ENCODE measurements around the gene FAIM2.
"Not testable (repeated sequence)": the region's sequence is repeated elsewhere in the genome, so short reads cannot be mapped to it uniquely, and the experiment has no call there.

The FAIM2 gene

DNA sequence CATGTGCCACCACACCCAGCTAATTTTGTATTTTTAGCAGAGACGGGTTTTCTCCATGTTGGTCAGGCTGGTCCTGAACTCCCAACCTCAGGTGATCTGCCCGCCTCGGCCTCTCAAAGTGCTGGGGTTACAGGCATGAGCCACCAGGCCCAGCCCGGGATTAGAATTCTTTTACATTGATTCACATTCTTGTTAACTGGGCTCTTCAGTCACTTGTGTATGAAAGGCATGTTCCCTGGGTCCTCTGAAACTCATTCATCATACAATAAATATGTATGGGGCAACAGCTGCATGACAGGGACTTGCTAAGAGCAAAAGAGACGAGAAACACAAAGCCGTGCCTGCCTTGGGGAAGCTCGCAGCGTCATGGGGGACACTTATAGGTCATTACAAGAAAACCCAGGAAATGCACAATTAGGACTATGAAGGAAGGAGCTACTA, 31.9 kb downstream of the FAIM2 start:
- not testable (repeated sequence) for H3K9me3 ChIP-seq (ENCODE audit: low read length); H2AFZ ChIP-seq (ENCODE audit: low read depth, low read length); H3K36me3 ChIP-seq (ENCODE audit: insufficient read depth, low read length); H3K27me3 ChIP-seq (ENCODE audit: insufficient read depth, low read length); H3K4me3 ChIP-seq (ENCODE audit: low read length)
- peaks cover 12% of the 10 kb centered on the region for H3K4me1 ChIP-seq (ENCODE audit: insufficient read depth, low read length)

DNA sequence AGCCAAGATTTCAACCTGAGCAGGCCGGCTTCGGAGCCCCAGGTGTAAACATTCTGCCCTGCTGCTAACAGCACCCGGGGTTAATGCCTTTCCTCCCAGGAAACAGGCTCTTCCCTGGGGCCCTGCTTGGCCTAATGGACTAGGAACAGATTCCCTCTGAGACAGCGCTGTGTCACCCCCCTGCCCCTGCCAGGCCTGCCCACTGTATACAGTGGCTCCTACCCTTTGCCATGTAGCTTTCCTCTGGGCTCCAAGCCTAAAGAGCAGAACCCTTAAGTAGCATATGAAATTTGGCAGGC, 32.5 kb downstream of the FAIM2 start:
- H2AFZ ChIP-seq (ENCODE audit: low read depth, low read length), result no peak overlapping the region
- peaks cover 12% of the 10 kb centered on the region for H3K4me1 ChIP-seq (ENCODE audit: insufficient read depth, low read length)
- no peak overlapping the region for H3K4me3 ChIP-seq (ENCODE audit: low read length)
- no peaks in the 10 kb centered on the region for H3K36me3 ChIP-seq (ENCODE audit: insufficient read depth, low read length)
- H3K27me3 ChIP-seq (ENCODE audit: insufficient read depth, low read length), result peaks cover 4% of the 10 kb centered on the region
- H3K9me3 ChIP-seq (ENCODE audit: low read length), result no peaks in the 10 kb centered on the region

DNA sequence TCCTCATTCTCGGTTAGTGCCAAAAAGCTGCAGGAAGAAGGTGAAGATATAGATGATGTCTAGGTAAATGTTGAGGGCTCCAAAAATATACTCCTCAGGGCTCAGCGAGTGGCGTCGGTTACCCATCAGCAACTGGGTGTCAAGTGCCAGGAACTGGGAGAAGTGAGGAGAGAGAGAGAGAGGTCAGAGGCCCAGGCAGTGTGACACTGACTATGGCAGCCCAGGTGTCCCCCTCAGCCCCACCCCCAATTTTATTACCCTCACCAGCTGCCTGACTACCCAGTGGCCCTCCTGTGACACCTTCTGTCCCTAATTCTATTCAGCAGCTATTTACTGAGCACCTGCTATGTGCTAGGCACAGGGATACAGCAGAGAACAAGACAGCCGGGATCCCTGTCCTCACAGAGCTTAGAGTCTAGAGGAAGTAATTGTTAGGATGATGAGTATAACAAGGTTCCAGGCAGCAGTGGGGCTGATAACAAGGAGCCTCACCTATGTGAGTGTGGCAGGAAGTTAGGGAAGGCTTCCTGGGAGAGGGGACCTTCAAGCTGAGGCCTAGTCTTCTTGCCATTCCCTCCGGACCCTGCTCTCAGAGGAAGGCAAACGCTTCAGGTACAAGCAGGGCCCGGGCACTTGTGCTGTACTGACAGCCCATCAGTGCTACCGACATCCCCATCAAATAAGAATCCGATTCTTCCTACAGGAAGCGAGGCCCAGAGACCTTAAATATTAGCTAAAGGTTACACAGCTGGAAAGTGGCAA, 33.0 kb downstream of the FAIM2 start:
- peaks cover 12% of the 10 kb centered on the region for H3K4me1 ChIP-seq (ENCODE audit: insufficient read depth, low read length)
- H2AFZ ChIP-seq (ENCODE audit: low read depth, low read length), result no peak overlapping the region
- H3K27me3 ChIP-seq (ENCODE audit: insufficient read depth, low read length), result peaks cover 4% of the 10 kb centered on the region
- no peaks in the 10 kb centered on the region for H3K9me3 ChIP-seq (ENCODE audit: low read length)
- no peaks in the 10 kb centered on the region for H3K36me3 ChIP-seq (ENCODE audit: insufficient read depth, low read length)
- no peak overlapping the region for H3K4me3 ChIP-seq (ENCODE audit: low read length)

DNA sequence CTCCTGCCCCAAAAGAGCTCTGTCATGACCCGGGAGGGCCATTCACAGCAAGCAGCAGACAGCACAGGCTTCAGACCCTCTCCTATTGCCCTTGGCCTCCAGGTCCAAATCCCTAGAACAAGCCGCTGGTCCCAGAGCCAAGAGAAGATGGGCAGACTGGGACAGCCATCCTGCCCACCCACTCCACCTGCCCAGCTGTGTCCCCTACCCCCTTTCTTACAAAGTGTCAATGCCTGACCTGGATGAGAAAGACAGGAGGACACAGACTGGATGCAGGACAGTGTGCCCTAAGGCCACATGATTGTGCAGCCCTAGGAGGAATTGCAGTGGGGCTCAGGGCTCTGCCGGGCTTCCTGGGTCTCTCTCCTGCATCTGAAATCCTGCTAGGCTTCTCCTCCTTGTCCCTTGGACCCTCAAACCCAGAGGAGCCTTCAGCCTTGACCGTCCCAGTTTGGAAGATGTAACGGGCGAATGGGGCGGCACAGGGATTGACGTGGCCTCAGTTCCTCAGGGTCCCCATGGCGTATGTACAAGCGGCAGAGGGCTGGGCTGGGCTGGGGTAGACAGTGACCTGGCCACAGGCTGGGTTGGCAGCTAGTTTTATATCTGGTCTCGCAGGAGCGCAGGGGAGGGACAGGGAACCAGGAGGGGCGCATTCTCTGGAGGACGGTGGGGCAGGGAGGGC, 33.7 kb downstream of the FAIM2 start:
- no peaks in the 10 kb centered on the region for H3K36me3 ChIP-seq (ENCODE audit: insufficient read depth, low read length)
- H3K4me3 ChIP-seq (ENCODE audit: low read length), result no peak overlapping the region
- H3K9me3 ChIP-seq (ENCODE audit: low read length), result no peaks in the 10 kb centered on the region
- peaks cover 12% of the 10 kb centered on the region for H3K4me1 ChIP-seq (ENCODE audit: insufficient read depth, low read length)
- no peak overlapping the region for H2AFZ ChIP-seq (ENCODE audit: low read depth, low read length)
- peaks cover 5% of the 10 kb centered on the region for H3K27me3 ChIP-seq (ENCODE audit: insufficient read depth, low read length)

DNA sequence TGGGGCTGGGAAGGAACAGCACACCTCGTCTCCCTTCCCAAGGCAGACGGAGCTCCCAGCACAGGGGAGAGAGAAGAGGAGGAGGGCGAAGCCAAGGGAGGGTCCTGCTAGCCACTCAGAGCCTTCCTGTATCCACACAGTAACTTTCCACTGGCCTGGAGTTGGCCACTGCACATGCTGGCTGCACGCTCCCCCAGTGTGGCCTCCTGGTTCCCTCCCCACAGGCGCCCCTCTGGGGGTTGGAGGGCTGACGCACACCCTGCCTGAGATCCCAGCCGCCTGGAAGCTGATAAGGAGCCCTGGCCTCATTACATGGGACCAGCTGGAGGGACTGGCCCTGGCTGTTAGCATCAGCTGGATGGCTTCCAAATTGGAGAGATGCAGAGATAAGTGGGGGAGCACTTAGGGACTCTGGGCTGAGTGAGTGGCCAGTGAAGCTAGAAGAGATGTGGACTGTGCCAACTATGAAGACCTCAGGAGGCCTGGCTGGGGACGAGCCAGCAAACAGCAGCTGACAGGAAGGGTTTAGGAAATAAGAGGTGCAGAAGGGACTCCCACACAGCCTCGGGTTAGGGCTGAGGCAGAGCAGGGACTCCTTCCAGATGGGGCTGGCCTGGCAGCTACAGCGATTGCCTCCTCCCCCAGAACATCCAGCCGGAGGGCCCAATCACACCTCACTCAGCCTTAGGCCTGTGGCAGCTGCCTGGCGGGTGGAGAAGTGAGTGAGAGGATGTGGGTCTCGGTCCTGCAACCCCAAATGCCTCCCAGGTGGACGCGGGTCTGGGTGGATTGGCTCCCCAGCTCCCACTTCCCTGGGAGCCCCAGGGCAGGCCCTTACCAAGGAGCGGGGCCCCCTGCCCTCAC, 34.5 kb downstream of the FAIM2 start:
- Histone ChIP-seq H3K4me1 (ENCODE audit: insufficient read depth, low read length) (peaks cover 12% of the 10 kb centered on the region), H3K9me3 (ENCODE audit: low read length) (no peaks in the 10 kb centered on the region), H2AFZ (ENCODE audit: low read depth, low read length) (no peak overlapping the region), H3K36me3 (ENCODE audit: insufficient read depth, low read length) (no peaks in the 10 kb centered on the region), H3K4me3 (ENCODE audit: low read length) (no peak overlapping the region), H3K27me3 (ENCODE audit: insufficient read depth, low read length) (peaks cover 11% of the 10 kb centered on the region)

DNA sequence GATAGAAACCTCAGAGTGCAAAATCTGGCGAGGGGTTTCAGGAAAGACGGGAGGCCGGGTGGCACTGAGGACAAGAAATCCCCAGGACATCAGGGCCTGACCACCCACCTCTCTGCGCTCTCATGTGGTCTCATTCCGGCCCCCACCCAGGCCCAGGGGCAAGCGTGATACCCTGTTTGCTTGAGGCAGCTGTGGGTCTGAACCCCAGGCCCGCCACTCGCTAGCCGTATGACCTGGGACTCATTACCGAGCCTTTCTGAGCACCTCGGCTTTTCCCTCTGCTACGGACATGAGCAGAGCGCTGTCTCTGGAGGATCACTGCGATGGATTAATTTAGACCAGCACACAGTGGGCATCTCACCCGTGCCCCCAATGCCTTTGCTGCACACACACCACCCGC, 35.3 kb downstream of the FAIM2 start:
- peaks cover 13% of the 10 kb centered on the region for H3K27me3 ChIP-seq (ENCODE audit: insufficient read depth, low read length)
- H2AFZ ChIP-seq (ENCODE audit: low read depth, low read length), result no peak overlapping the region
- no peaks in the 10 kb centered on the region for H3K36me3 ChIP-seq (ENCODE audit: insufficient read depth, low read length)

DNA sequence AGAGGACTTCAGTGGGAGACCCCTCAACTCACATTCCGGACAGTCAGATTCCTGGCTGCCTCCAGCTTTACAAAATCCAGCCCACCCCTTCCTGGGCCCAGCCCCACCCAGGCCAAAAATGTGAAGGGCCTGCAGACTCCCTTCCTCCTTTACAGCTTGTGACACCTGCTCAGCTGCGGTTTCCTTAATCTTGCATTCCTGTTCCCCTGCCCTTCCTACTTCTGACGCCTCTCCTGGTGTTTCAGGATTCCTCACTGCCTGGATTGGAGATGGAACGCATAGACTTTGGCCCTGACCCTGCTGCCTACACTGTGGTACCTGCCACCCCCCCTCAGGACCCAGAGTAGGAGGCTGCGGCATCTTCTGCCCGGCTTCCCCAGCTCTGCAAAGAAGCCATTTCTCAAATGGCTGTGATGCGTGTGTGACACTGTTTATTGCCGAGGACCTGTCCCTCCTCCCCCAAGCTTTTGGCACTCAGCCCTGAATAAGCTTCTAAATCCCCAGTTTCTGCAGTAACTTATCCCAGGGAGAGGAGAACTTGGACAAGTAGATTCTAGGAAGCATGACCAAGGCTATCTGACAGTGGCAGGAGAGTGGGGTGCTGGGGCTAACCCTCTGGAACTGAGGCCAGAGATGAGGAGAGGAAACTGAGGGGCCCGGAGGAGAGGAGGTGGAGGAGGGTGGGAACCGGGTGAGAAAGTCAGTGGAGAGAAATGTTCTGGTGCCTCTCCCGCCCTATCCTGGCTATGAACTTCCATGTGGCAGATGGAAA, 35.9 kb downstream of the FAIM2 start:
- Histone ChIP-seq H3K36me3 (ENCODE audit: insufficient read depth, low read length) (no peaks in the 10 kb centered on the region), H3K9me3 (ENCODE audit: low read length) (no peaks in the 10 kb centered on the region), H3K27me3 (ENCODE audit: insufficient read depth, low read length) (peaks cover 13% of the 10 kb centered on the region)

More for the DNA sequence above, 35.3 kb downstream of the FAIM2 start:
- Histone ChIP-seq H3K4me3 (ENCODE audit: low read length) (no peak overlapping the region), H3K4me1 (ENCODE audit: insufficient read depth, low read length) (peaks cover 12% of the 10 kb centered on the region), H3K9me3 (ENCODE audit: low read length) (no peaks in the 10 kb centered on the region)

DNA sequence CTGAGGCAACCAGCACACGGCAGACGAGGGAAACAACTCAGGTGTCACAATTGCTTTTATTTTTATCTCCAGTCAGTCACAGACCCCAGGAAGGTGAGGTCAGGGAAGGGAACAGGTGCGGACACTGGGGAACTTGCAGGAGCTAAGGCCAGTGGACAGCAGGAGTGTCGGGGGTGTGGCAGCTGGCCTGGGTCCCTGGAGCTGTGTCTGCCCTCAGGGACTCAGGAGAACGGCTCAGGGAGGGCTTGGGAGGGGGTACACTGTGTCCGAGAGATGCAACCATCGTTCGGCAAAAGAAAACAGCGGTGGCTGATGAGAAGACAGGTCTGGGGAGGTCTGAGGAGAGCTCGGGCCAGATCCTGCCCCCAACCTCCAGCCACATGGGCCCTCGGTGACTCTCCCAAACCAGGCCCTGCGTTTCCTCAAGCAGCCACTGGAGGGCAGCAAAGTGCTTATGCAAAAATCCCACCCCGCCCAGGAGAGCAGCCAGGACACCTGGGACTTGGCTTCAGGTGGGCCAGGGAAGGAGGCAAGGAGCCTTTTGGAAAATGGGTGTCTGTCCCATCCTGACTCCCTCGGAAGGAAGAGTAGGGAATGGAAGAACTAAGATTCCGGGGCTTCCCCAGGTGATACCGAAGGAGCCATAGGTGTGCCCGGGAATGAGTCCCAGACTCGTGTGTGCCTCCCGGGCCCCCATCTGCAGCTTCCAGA, 36.7 kb downstream of the FAIM2 start:
- Histone ChIP-seq H3K4me1 (ENCODE audit: insufficient read depth, low read length) (peaks cover 5% of the 10 kb centered on the region), H3K27me3 (ENCODE audit: insufficient read depth, low read length) (peaks cover 13% of the 10 kb centered on the region), H2AFZ (ENCODE audit: low read depth, low read length) (no peak overlapping the region), H3K36me3 (ENCODE audit: insufficient read depth, low read length) (no peaks in the 10 kb centered on the region), H3K9me3 (ENCODE audit: low read length) (no peaks in the 10 kb centered on the region), H3K4me3 (ENCODE audit: low read length) (no peak overlapping the region)

More for the DNA sequence above, 35.9 kb downstream of the FAIM2 start:
- peaks cover 12% of the 10 kb centered on the region for H3K4me1 ChIP-seq (ENCODE audit: insufficient read depth, low read length)
- no peak overlapping the region for H3K4me3 ChIP-seq (ENCODE audit: low read length)
- H2AFZ ChIP-seq (ENCODE audit: low read depth, low read length), result no peak overlapping the region

DNA sequence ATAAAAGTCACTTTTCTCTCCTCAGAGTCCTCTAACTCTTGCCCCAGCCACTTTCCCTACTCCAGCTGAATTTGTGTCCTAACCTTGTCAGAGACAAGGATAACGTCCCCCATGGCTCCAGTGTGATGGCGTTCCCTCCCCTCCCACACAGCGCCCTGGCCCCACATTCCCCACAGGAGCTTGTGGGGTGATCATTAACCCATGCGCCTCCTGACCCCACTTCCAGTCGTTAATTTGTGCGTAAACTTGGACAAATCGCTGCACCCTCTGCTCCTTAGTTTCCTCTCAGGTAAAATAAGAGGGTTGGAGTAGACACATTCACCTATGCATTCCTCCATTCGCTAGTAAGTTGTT, 37.9 kb downstream of the FAIM2 start:
- no peak overlapping the region for H3K4me3 ChIP-seq (ENCODE audit: low read length)
- H3K27me3 ChIP-seq (ENCODE audit: insufficient read depth, low read length), result peaks cover 13% of the 10 kb centered on the region
- H3K9me3 ChIP-seq (ENCODE audit: low read length), result no peaks in the 10 kb centered on the region
- no peaks in the 10 kb centered on the region for H3K4me1 ChIP-seq (ENCODE audit: insufficient read depth, low read length)
- no peak overlapping the region for H2AFZ ChIP-seq (ENCODE audit: low read depth, low read length)
- H3K36me3 ChIP-seq (ENCODE audit: insufficient read depth, low read length), result no peaks in the 10 kb centered on the region

DNA sequence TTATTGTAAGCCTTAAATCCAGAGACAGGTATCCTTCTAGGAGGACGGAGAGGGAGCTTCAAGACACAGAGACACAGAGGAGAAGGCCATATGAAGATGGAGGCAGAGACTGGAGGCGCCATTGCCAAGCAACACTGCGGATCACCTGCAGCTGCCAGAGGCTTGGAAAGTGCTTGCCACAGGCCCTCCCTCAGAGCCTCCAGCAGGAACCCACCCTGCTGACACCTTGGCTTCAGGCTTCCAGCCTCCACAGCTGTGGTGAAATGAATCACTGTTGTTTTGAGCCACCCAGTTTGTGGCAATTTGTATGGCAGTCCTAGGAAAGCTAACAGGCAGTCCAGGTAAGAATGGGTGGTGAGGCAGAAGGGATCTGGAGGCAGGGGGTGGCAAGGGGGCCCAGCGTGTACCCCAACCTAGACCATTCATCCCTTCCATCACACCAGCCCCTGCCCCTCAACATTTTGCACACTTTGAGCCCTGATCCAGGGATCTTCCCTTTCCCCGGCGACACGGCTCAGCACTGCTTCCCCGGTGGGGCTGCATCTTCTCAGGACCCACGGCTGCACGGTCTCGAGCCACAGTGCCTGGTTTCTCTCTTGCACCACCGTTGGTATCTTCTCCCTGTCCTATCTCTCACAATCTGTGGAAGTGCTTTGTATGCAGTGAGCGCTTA, 38.5 kb downstream of the FAIM2 start:
- peaks cover 13% of the 10 kb centered on the region for H3K27me3 ChIP-seq (ENCODE audit: insufficient read depth, low read length)
- no peaks in the 10 kb centered on the region for H3K9me3 ChIP-seq (ENCODE audit: low read length)
- no peaks in the 10 kb centered on the region for H3K4me1 ChIP-seq (ENCODE audit: insufficient read depth, low read length)
- H3K36me3 ChIP-seq (ENCODE audit: insufficient read depth, low read length), result no peaks in the 10 kb centered on the region
- no peak overlapping the region for H3K4me3 ChIP-seq (ENCODE audit: low read length)
- H2AFZ ChIP-seq (ENCODE audit: low read depth, low read length), result no peak overlapping the region

DNA sequence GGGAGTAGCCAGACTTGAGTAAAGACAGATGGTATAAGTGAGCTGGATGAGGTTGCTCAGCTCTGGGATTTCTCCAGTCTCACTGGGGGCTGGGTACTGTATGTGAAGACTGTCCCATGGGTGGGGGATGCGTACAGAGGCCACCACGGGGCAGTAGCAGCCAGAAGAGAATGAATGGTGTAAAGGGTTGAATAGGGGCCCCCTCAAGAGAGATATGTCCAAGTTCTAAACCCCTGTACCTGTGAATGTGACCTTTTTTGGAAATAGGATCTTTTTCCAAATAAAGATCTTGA, 39.0 kb downstream of the FAIM2 start:
- Histone ChIP-seq H3K4me1 (ENCODE audit: insufficient read depth, low read length) (no peaks in the 10 kb centered on the region), H2AFZ (ENCODE audit: low read depth, low read length) (no peak overlapping the region), H3K9me3 (ENCODE audit: low read length) (no peaks in the 10 kb centered on the region), H3K36me3 (ENCODE audit: insufficient read depth, low read length) (no peaks in the 10 kb centered on the region), H3K4me3 (ENCODE audit: low read length) (no peak overlapping the region), H3K27me3 (ENCODE audit: insufficient read depth, low read length) (peaks cover 11% of the 10 kb centered on the region)

All from neuron (in vitro differentiated cells).